NCI-H1436 (cell line): ENCODE measurements around the gene FGF22.
A peak's percentile ranks its signal among the peaks of the same experiment; 100 is the strongest.
"Not testable (repeated sequence)": the region's sequence is repeated elsewhere in the genome, so short reads cannot be mapped to it uniquely, and the experiment has no call there.

ENCODE experiments used
- DNase-seq: peaks from one replicate; lab custom pipeline; 2025; lab: John Stamatoyannopoulos, UW

FGF22 gene

DNA sequence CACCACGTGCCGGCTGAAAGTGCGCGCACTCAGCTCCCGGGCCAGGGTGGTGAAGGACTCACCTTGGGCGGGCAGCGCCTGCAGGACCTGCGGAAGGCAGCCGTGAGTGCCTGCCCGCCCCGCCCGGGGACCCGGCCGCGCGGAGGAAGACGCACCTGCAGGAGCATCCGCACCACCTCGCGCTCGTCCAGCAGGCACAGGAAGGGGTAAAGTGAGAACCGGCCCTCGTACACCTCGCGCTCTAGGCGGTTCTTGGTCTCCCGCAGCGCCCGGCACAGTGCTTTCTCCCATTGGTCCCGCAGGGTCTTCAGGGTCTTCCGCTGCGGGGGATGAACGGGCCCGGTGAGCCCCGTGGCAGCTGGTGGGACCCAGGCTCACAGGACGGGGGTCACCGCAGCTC, 17.0 kb upstream of the FGF22 start:
- DNase-seq: no peak

DNA sequence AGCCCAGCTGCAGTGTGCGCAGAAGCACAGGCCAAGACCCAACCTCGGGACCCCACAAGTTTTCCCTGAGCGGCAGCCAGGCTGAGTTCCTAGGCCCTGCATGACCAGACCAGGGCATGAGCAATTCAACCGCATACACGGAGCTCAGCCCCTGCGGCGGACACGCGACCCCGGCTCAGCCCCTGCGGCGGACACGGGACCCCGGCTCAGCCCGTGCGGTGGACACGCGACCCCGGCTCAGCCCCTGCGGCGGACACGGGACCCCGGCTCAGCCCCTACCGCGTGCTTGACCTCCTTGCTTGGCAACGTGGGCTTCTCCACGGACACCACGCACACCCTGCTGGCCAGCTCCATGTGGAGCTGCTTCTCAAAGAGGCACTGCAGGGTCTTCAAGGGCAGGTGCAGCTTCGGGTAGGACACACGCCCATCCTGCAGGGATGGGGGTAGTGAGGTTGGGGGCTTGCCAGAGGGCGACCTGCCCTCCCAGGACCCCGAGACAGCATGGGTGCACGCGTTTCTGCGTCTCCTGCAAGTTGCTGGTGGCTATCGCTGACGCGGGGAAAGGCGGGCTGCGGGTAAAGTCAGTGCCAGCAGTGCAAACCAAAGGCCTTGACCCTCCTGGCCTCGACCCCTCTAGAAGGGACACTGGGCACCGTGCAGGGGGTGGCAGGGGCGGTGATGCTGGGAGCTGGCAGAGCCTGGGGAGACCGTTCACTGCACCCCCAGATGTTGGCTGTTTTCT, 16.3 kb upstream of the FGF22 start:
- DNase-seq: no peak

DNA sequence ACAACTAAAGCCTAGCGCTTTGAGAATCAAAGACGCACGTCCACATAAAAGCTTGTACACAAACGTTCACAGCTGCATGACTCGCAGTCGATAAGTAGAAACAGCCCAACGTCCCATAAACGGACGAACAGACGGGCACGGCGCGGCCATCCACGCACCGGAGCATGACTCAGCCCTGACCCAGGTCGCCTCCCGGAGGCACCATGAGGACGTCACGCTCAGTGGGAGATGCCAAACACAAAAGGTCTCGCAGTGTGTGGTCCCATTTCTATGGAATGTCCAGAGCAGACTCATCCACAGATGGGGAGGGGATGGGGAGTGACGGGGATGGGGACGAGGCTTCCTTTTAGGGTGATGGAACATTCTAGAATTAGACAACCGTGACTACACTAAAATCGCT, 15.7 kb upstream of the FGF22 start:
- DNase-seq: no peak

DNA sequence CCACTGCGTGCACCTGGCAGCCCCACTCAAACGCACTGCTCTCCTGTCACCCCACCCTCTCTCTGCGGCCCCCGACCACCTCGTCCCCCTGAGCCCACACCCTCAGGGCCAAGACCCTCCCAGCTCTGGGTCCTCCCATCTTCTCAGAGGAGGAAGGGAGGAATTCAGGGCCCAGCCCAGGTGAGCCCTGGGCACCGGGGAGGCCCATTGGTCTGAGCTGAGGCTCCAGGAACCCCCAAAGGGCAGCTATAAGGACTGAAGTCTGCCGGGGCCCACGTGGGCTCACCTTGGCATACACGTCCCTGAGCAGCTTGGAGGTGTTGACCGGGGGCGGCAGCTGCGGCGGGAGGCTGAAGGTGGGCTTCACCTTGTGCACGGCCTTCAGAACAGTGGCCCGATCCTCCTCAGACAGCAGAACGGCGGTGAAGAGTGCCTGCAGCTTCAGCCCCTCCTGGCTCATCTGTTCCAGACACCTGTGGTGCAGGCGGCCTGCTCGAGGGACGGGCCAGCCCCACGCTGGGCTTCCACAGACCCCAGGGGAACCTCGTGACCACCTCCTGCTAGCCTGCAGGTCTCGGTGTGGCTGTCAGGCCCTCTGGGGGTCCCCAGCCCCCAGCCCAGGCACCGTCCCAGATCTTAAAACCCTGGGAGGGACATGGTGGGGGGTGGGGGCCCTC, 15.1 kb upstream of the FGF22 start:
- DNase-seq: no peak

DNA sequence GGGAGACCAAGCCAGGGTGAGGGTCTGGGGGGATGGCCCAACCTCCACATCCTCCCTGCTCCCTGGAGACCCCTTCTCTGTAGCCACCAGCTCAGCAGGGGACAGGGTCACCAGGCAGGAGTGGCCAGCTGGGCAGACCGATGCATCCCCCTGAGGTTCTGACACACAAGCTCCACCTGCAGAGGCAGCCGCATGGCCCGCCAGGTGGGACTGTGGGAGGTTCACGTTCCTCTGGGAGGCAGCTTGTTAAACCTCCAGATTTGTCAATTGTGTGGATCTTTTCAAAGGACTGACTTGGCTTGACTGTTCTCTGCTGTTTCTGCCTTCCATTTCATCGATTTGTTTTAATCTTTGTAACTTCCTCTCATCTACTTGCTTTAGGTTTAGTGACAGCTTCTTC, 14.4 kb upstream of the FGF22 start:
- no peak for DNase-seq

DNA sequence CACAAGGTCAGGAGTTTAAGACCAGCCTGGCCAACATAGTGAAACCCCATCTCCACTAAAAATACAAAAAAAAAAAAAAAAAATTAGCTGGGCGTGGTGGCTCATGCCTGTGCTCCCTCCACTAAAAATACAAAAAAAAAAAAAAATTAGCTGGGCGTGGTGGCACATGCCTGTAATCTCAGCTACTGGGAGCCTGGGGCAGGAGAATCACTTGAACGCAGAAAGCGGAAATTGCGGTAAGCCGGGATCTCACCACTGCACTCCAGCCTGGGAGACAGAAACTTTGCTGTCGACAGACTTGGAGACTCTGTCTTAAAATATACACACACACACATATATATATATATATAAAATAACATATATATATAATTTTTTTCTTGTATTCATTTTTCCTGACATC, 13.1 kb upstream of the FGF22 start:
- DNase-seq: not testable (repeated sequence)

DNA sequence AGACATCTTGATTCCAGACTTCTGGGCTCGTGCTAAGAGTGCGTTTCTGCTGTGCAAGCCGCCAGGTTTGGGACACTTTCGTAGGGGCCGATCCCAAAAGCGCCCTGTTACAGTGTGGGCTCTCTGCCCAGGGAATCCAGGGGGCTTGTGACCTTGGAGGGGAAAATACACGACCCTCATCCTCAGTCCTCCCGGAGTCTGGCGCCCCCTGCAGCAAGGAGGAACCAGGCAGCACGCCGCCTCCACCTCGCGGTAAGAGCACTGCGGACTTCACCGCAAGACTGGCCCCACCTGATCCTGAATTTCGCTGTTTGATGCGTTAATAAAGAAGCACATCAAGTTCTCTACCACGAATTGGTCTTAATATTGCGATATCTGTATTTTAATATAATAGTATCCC, 11.5 kb upstream of the FGF22 start:
- DNase-seq: no peak

DNA sequence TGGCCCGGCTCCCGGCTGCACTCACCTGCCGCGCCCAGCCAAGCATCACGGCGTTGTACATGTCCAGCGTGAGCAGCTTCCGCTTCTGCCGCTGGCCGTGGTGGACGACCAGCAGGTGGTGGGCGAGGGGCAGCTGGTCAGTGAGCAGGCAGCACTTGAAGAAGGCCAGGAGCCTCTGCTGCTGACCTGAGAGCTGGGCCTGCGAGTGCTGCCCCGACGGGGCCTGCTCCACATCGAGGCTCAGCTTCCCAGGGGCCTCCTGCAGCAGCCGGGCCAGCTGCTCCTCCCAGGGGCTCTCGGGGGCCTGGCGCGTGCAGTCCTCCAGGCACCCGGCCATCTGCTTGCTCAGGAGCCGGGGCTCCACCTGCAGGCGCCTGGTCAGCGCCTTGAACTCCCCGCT, 10.2 kb upstream of the FGF22 start:
- DNase-seq: not testable (repeated sequence)

DNA sequence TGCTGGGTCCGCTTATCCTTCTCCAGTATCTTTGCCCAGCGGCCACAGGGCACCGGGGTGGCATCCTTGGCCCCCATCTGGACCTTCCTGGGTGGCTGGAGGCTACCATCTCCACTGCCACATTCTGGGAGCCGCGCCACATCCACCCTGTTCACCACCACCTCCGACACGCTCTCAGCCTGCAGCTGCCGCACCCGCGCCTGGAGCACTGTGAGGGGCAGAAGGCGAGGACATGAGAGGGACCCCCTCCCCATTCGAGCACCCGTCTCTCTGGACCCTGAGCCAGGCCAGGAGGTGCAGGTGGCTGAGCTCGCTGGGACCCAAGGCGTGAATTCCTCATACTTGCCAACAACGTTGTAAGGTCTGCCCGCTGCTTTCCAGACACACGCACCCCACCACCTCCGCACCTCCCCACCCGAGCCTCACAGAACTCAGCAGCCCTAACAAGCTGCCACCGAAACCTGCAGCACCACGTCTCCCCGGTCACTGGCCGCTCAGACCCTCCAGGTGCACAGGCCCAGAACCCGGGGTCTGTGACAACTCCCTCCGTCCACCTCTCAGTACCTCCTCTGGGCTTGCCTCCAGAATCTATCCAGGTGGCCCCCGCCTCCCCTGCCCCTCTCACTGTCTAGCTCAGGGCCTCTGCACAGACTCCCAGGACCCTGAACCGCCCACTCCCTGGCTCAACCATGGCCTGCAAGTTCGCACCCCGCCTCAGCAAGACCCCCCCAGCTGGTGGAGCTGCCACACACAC, 9.5 kb upstream of the FGF22 start:
- DNase-seq: no peak

DNA sequence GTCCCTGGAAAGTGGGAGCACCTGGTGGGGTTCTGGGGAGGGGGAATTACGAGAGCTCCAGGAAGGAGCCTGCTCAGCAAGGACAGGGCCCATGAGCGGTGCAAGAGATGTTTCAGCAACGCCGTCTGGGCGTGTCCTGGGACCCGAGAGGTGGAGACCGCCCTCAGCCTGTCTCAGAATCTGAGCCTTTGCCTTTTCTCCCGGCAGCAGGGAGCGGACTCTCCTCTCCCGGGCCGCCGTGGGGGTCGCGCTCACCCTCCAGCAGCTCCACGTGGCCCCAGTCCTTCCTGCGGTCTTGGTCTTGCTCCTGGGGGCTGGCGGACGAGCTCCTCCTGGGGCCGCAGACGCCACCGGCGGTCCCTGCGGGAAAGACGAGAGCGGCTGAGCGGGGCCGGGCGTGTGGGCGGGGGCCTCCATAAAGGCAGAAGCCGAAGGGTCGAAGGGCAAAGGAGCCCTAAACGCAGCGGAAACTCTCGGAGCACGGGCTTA, 7.1 kb upstream of the FGF22 start:
- DNase-seq: no peak

DNA sequence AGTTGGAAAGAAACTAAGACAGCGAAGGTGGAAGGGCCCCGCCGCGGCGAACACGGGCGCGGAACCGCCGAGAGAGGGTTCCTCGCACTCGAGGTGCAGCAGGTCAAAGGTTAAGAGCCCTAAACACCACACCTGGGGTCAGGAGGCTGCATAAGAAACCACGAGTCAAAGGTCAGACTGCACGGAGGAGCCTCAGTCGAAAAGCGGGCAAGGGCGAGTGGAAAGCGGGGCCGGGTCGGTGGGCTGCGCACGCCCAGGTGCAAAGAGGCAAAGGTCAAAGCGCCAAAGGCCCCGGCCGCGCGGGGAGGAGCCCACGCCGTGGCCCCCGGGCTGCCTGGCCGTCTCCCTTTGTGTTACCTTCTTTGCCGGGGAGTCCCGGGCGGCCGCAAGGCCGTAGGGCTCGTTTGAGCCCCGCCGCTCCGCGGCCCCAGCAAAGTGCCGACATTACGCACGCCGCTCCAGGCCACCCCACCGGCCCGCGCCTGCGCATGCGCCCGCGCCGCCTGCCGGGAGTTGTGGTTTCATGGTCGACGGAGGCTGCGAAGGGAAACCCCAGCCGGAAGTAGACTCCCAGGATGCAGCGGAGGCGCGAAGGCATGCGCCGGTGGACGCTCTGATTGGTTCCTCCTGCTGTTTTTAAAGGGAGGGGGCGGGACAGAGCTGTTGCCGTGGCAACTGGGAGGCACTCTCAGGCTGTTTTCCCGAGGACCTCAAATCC, 6.5 kb upstream of the FGF22 start, which contains the start of gene POLRMT:
TSS of gene POLRMT (minus strand) at position 470 of the 718 bp plus-strand sequence. CDS start at position 445, 25 bp downstream.
- peak; percentile 97 for DNase-seq

DNA sequence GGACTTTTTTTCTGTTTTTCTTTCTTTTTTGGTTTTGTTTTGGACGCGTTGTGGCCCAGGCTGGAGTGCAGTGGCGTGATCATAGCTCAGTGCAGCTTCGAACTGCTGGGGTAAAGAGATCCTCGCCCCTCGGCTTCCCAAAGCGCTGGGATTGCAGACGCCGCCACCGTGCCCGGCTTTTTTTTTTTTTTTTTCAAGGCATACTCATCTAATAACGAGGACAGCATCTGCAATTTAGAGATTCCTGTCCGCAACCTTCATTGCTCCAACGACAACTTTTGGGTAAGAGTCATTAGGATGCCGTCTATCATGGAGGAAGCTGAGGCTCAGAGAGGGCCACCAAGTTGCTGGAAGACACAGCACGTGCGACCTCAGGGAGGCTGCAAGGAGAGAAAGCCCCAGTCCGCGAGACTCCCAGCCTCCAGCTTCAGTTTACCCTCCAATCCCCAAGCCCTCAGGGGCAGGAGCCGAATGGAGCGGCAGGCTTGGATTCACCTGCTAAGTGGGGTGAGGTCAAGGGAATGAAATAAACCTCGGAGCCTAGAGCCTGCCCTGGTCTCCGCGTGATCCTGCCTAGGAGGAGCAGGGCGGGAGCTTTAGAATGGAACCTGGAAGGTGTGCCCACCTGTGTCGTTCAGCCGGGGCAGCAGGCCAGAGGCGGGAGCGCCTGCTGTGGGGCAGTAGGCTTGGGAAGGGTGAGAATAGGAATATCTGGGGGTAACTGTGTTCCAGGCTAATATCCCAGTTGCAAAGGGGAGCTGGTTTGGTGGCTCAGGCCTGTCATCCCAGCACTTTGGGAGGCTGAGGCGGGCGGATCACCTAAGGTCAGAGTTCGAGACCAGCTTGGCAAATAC, 5.7 kb upstream of the FGF22 start:
- no peak for DNase-seq

DNA sequence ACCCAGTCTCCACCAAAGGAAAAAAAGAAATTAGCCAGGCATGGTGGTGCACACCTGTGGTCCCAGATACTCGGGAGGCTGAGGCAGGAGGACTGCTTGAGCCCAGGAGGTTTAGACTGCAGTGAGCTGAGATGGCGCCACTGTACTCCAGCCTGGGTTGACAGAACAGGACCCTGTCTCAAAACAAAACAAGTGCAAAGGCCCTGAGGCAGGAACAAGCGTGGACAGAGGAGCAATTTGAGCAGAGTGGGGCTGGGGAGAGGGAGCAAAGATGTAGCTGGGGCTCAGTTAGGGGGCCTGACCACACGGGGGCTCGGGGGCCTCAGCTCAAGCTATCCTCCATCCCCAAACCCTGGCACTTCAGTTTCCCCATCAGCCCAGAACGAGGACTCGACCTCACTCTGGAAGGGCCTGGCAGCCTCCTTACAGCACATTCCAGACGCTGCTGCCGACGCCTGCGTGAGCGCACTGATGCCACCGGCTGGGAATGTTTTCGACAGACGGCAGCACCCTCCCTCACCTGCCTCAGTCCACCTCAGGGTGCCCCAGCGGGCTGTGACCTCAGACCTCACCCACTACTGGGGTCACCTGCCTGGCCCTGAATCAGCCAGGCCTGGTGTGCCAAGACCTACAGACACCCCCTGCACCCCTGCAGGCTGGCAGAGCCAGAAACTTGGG, 4.6 kb upstream of the FGF22 start:
- no peak for DNase-seq

DNA sequence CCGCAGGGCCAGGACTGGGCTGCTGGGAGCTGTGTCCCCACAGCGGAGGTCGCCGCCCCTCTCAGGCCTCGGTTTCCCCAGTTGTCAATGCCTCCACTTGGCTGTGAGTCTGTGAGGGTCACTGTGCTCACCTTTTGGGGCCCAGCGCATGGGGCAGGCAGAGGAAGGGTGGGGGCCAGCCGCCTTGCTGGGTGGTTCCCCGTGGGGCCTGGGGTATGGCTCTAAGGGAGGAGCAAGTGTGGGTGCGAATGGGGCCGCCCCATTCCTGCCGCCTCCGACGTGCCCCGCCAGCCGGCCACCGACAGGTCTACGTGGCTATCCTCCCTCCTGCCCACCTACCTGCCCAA, 800 bp upstream of the FGF22 start:
- DNase-seq: no peak

DNA sequence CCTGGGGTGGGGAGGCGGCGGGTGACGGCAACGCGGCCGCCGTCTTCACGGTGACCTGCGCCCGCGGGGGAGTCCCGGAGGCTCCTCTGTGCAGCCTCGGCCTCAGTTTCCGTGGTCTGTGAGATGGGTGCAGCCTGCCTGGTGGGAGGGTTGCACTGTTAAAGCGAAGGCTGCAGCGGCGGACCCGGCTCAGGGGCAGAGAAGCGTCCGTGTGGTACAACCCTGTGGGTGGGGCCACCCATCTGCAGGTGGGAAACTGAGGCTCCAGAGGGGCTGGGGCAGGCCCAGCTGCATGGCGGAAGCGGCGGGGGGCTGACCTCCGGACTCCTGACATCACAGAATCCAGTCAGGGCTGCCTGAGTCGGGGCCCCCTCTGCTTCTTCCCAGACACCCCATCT, 481 bp downstream of the FGF22 start:
- no peak for DNase-seq

DNA sequence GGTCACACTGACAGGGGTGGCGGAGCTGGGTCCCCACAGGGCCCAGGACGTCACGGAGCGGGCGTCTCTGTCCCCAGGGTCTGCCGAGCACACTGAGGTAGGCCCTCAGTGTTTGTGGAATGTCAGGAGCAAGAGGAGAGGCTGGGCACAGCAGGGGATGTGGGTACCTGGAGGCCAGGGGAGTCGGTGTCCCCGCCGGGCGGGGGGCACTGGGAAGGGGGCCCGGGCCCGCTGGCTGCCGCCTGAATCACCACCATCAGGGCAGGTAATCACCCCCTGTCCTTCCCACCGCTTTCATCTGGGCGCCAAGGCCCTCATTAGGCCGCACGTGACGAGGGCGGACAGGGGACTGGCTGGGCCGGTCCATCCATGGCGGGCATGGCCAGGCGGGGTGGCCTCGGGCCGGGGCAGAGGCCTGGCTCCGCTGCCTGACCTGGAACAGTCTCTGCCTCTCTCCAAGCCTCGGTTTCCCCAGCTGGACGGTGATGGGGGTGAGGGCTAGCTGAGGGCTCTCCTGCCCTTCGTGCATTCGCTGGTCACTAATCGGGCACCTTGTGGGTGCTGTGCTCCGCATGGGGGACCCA, 1.0 kb downstream of the FGF22 start:
- no peak for DNase-seq

DNA sequence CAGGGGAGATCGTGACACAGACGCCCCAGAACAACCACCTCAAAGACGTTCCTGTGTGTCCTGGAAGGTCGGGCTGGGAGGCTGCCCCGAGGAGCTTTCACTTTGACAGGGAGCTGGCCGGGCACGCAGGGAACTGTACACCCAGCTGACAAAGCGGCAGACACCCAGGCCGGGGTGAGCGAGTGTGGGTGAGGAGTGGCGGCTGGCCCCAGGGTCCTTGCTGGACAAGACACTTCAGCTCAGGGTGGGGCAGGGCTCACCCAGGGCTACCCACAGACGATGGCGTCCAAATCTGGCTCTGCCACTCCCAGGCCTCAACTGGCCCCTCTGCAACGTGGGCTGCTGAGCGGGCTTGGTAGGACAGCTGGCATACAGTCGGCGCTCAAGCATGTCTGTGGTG, 2.0 kb downstream of the FGF22 start:
- DNase-seq: no peak

DNA sequence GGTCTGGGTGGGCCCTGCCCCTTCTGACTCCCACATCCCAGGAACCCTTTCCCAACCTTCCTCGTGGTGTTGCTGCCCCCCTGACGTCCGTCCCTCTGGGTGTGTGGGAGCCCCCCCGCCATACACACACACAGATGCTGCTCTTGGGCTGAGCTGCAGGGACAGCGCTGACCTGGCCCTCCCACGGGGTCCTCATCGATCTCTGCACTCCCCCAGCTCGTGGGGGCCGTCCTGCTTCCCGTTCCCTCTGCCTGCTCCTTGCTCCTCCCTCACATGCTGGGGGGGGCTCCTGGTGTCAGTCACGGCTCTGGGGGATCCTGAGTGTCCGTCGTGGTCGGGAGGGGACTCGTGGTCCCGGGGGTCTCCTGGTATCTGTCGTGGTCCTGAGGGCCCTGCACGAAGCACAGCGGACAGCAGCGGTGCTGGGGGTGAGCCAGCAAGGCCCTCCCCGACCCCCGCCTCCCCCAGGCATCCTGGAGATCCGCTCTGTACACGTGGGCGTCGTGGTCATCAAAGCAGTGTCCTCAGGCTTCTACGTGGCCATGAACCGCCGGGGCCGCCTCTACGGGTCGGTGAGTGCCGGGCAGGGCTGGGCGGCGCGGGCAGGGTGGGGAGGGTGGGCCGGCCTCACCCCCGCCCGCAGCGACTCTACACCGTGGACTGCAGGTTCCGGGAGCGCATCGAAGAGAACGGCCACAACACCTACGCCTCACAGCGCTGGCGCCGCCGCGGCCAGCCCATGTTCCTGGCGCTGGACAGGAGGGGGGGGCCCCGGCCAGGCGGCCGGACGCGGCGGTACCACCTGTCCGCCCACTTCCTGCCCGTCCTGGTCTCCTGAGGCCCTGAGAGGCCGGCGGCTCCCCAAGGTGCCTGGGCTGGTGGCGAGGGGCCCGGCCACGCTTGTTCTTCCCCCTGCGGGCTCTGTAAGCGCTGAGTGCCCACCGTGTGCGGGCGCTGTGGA, 3.4 kb downstream of the FGF22 start:
- DNase-seq: no peak

DNA sequence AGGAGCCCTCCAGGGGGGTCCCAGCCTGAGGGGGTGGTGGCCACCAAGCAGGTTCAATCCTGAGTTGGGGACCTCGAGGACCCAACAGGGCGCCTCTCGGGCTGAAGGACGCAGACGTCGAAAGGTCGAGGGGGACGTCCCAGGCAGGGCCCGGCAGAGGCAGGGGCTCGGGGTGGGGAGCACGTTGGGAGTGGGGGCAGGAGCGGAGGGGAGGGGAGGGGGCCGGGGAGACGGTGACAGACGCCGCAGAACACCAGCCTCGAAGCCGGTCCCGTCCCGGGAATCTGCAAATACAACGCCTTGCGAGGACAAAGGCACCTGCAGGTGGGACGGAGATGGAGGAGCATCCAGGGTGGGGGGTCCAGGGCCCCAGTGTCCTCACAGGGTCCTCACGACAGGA, 4.1 kb downstream of the FGF22 start:
- no peak for DNase-seq
